C4-2B (cell line): ENCODE results near the gene C1RL.

Source experiments
- CTCF ChIP-seq: fragments of 450-650 bp; conservative IDR thresholded peaks from 2 replicates; pipeline ENCODE4 v1.5.1; 2017; ENCODE audit warnings: mild to moderate bottlenecking
- ZFX ChIP-seq: fragments of 450-650 bp; IDR thresholded peaks from 2 replicates; pipeline ENCODE4 v1.6.1; 2017

- TF ChIP-seq CTCF (no peak), ZFX (no peak)
Observed at GRCh38 chr12:7101047-7101693, 7.8 kb downstream of the C1RL start.
